Stimulated activated CD4-positive, alpha-beta T cell treated with anti-CD3 and anti-CD28 coated beads, Interleukin-12 subunit alpha, Interleukin-12 subunit beta, amount 100 ng/mL, for 48 hours (primary cell): ENCODE results near the gene B3GALT4.
"Not testable (repeated sequence)": the region's sequence is repeated elsewhere in the genome, so short reads cannot be mapped to it uniquely, and the experiment has no call there.

Experiments used
- DNase-seq, 3 donors: peaks; one replicate each; pipeline ENCODE4 v3.0.0-alpha.2; 2020; ENCODE audit warnings: low read depth in 2 of 3, low spot score in 1 of 3

Gene B3GALT4

GRCh38 chr6:33272275-33273128 lies 4.4 kb upstream of the B3GALT4 start:
- no peak for DNase-seq

GRCh38 chr6:33273129-33273923 lies 3.6 kb upstream of the B3GALT4 start:
- no peak for DNase-seq

GRCh38 chr6:33273924-33274902 lies 2.7 kb upstream of the B3GALT4 start:
- DNase-seq, result no peak

- DNase-seq, result not testable (repeated sequence)
Measured at GRCh38 chr6:33275795-33276580, 935 bp upstream of the B3GALT4 start.

- DNase-seq, result no peak
Measured at GRCh38 chr6:33276581-33276863, 401 bp upstream of the B3GALT4 start.

DNA sequence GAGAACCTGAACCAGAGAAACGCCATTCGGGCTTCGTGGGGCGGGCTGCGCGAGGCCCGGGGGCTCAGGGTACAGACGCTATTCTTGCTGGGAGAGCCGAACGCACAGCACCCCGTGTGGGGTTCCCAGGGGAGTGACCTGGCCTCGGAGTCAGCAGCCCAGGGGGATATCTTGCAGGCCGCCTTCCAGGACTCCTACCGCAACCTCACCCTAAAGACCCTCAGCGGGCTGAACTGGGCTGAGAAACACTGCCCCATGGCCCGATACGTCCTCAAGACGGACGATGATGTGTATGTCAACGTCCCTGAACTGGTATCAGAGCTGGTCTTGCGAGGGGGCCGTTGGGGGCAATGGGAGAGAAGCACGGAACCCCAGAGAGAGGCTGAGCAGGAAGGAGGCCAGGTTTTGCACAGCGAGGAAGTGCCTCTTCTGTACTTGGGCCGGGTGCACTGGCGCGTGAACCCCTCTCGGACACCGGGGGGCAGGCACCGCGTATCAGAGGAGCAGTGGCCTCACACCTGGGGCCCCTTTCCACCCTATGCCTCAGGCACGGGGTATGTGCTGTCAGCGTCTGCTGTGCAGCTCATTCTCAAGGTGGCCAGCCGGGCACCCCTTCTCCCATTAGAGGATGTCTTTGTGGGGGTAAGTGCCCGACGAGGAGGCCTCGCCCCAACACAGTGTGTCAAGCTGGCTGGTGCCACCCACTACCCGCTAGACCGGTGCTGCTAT lies 904 bp downstream of the B3GALT4 start:
- DNase-seq, result no peak

GRCh38 chr6:33278392-33278741 lies 1.4 kb downstream of the B3GALT4 start:
- DNase-seq, result no peak

DNA sequence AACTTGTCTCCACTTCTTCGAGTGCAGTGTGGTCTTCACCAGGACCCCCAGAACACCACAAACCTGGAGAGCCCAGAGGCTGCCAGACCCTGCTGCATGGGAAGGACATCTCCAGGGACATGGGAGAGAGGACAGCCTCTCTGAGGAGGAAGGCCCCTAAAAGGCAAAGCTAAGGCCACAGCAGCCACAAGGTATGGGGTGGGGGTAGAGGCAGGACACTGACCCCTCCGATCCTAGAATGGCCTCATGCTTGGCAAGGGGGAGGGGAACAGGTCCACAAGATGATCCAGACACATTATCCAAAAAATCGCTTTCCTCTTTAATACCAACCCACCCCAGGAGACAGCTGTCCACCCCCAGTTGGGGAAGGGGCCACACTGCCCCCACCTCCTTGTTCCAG lies 1.9 kb downstream of the B3GALT4 start:
- DNase-seq, result no peak

DNA sequence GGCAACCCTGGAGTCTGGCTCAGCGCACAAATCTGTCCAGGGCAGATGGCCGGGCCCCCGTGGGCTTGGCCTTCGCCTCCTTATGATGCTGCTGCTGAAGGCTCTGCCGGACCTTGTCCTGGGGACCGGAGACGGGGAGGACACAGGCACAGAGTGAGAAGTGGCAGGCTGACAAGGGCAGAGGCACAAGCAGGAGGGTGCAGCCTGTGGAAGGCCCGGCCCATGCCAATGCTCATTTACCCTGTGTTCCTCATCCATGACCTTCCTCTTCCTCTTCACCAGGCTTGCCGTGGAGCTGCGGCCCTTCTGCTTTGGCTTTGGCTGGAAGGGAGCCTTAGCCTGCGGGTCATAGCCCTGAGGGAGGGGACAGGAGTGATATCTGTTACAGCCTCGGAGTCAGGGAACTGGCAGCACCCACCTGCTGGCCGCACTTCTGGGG lies 2.4 kb downstream of the B3GALT4 start:
- no peak for DNase-seq

DNA sequence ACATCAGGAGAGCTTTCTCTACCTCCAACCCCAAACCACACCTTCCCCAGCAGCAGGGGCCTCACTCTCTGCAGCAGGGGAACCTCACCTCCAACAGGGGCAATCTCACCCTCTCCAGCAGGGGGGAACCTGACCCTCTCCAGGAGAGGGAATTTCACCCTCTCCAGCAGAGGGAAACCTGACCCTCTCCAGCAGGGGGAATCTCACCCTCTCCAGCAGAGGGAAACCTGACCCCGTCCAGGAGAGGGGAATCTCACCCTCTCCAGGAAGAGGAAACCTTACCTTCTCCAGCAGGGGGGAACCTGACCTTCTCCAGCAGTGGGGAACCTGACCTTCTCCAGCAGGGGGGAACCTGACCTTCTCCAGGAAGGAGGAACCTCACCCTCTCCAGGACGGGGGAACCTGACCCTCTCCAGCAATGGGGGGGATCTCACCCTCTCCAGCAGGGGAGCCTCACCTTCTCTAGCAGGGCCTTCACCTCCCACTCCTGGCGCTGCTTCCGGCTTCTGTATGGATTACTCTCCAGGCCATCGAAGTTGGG lies 3.1 kb downstream of the B3GALT4 start:
- DNase-seq, result no peak

- DNase-seq, result no peak
Measured at GRCh38 chr6:33280539-33280938, 3.6 kb downstream of the B3GALT4 start.

GRCh38 chr6:33285214-33285613 lies 8.3 kb downstream of the B3GALT4 start:
- not testable (repeated sequence) for DNase-seq

DNA sequence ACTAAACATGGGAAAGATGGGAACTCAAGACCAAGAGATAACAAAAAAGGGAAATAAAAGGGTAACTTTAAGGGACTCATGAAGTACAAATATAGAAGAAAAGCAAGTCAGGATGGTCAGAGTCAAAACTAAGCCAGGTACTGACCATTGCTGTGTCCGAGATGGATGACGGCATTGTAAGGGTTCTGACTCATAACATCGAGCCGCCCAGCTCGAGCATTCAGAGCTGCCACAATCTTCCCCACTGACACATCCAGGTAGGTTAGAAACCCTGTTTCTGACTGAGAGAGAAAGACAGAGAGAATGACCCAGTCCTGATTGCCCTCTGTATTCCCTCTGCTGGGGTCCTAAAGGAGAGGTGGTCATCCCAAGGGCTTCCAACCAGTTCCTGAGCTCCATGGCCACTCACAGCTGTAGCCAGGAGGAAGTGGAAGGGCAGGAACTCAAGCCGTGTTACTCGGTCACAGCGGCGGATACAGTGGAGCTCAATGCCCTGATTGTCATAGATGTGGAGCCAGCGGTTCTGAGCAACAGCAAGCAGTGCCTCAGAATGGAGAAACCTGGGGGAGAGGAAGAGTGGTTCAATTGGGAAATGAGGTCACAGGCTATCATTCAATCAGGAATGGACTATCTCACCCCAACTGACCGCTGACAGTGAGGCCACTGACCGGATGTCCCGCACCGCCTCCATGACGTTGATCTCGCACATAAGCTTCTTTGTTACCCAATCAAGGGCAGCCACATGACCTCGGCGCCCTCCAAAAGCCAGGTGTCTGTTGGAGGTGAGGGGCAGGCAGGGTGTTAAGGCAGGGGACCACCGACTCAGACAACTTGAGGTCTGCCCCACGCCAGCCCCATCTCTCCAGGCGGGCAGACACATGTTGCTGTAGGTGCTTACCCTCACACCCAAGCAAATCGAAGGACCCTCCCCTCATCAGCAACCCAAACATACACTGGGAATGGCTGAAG lies 10.3 kb downstream of the B3GALT4 start:
- DNase-seq, result no peak

GRCh38 chr6:33288141-33288920 lies 11.4 kb downstream of the B3GALT4 start:
- no peak for DNase-seq

DNA sequence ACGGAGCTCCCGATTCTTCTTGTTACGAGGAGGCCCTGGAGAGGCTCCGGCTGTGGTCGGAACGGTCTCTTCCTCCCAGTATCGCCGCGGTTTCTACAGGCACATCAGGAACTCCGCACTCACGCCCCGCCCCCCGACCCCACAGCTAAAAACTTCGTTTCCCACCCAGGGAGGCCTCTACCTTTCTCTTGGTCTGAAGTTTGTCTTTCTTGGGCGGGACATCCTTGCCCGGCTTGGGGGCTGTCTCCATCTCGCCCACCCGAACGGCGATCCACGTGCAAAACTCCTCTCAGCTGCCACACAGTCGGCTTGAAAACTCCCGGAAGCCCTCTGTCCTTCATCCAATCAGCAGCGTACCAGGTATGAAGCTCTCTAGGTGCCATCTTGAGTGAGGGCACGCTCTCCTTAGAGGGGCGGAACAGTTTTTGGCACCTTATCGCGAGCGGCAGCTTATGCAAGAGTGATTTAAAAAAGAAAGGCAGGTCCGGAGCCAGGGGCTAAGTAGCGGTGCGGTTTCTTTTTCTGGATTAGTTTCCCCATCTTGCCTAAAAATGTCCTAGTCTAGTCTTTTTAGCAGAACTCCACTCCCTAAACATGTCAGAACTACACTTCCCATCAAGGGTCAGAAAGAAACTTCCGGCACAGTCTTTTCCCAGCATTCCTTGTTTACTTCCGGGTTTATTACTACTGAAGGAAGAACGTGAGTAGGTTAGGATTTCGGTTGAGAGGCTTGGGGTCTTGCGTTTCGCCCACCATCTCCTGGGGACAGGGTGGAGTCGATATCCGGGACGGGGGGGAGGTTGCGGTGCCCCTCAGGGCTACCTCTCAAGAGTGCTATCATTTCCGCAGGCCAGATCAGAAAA lies 12.2 kb downstream of the B3GALT4 start, which contains the start of the genes PFDN6 and WDR46:
Gene PFDN6, plus strand, starts transcription at position 681 of the 863 bp plus-strand sequence. CDS start 256 bp downstream, outside the sequence.
Gene WDR46, minus strand, starts transcription at position 319 of the 863 bp plus-strand sequence. Its CDS starts 69 bp downstream, at position 250.
- DNase-seq, result peak; percentile 65 to 72 (median 71)

DNA sequence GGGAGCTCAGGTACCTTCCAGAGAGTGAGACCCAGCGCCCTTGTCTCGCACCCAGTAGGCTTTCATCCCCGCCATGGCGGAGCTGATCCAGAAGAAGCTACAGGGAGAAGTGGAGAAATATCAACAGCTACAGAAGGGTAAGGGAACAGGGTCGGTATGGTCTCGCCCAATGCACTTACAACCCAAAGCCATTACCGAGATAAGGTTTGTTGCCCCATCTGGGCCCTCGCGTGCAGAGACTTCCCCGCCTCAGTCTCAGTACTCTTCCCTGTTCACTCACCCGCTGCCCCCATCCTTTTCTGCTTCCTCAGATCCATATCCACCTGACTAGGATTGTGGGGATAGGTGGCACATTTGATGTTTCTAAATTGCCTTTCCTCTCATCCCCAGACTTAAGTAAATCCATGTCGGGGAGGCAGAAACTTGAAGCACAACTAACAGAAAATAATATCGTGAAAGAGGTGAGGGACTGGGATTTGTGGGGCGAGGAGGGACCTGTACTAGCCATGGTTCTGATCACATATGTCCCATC lies 12.9 kb downstream of the B3GALT4 start:
- DNase-seq, result no peak
